NCI-H510A (cell line): ENCODE data around the gene RAB5B.
"Not testable (repeated sequence)": the region's sequence is repeated elsewhere in the genome, so short reads cannot be mapped to it uniquely, and the experiment has no call there.

Source experiments
- DNase-seq: peaks from one replicate; lab custom pipeline; 2025; lab: John Stamatoyannopoulos, UW

RAB5B gene

DNA sequence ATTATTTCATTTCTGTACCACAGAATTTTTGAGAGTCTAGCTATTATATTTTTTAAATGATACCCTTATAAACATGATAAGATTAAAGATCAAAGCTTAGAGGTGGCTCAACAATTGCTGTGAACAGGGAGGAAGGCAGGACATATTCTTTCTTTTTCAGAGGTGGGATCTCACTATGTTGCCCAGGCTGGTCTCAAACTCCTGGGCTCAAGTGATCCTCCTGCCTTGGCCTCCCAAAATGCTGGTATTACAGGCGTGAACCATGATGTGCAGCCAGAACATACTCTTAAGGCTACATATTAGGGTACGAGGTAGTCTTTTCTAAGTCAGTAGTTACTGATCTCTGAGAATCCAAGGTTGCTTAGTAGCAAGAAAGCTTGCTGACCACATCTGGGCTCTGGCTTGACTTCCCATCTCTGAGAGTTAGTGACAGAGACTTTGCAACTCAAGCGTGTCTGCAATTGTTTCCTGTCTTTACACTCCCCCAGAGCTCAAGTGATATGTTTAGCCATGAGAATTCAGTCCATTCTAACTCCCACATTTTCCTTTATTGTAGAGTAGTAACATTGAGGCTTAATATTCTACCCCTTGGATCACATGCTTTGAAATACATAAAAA, 8.6 kb downstream of the RAB5B start:
- DNase-seq: no peak

DNA sequence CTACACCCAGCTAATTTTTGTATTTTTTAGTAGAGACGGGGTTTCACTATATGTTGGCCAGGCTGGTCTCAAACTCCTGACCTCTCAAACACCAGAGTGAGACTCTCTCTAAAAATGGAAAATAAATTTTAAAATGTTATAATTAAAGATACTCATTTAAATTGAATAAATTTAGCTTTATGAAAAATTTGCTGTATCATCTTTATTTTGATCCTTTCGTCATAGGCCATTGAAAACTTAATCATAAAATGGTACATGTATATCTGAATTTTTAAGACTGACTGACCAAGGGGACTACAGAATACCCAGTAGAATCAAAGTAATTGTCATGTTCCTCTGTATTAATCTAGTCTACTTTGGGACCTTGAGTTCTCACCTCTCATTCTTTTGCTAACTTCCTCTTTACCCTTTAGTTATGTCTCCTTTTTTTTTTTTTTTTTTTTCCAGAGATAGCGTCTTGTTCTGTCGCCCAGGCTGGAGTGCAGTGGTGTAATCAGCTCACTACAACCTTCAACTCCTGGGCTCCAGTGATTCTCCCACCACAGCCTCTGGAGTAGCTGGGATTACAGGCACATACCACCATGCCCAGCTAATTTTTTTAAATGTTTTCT, 9.5 kb downstream of the RAB5B start:
- DNase-seq: no peak

DNA sequence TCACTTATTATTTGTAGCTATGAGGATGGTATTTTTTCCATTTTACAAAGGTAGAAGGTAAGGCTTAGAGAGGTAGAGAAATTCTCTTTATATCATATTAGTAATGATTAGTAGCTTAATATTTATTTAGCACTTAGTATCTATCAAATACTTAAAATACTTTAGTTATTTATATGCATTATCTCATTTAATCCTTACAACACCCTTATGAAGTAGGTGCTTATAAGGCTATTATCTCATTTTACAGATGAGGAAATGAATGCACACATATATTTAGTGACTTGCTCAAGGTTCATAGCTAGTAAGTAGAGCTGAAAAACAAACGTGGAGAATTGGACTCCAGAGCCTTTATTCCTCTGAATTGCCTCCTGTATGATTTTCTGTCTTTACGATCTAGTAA, 11.0 kb downstream of the RAB5B start:
- no peak for DNase-seq

DNA sequence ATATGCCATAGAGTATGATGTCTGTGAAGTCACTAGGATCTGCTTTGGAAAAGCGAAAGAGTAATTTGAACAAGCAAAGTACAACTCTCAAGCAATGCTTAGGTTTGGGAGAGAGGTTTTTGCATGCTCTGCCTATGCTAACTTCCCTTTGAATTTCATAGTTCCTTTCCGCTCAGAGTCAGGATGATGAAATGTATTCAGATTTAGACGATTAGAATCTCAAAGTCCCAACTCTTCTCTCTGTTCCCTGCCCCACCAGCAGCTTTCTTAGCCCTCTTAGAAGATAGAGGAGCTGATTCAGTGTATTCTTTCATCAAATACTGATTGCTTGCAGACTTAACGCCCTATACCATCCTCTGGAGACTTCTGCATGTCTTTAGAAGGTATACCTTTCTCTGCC, 11.5 kb downstream of the RAB5B start:
- no peak for DNase-seq

DNA sequence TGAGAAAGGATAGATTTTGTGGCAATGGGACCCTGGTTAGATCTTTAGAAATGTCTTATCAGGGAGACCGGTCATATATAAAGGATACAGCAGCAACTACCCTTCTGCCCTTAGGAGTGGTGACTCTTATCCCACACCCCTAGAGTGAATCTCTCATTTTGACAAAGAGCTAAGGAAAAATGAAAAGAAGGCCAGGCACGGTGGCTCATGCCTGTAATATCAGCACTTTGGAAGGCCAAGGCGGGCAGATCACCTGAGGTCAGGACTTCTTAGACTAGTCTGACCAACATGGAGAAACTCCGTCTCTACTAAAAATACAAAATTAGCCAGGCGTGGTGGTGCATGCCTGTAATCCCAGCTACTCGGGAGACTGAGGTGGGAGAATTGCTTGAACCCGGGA, 12.1 kb downstream of the RAB5B start:
- DNase-seq: not testable (repeated sequence)

DNA sequence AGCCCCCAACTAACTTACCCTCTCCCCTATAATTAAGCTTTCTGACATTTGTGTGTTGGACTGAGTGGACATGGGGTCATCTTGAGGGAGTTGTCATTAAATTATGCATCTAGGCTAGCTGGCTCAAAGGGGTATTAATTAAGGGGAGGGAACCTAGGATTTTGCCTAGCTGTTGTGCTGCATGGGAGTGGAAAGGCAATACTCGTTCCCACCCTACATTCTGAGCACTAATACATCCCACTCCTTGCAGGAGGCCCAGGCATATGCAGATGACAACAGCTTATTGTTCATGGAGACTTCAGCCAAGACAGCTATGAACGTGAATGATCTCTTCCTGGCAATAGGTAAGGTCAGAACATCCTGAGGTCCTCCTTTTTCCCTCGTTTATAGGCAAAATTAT, 17.2 kb downstream of the RAB5B start:
- DNase-seq: no peak

DNA sequence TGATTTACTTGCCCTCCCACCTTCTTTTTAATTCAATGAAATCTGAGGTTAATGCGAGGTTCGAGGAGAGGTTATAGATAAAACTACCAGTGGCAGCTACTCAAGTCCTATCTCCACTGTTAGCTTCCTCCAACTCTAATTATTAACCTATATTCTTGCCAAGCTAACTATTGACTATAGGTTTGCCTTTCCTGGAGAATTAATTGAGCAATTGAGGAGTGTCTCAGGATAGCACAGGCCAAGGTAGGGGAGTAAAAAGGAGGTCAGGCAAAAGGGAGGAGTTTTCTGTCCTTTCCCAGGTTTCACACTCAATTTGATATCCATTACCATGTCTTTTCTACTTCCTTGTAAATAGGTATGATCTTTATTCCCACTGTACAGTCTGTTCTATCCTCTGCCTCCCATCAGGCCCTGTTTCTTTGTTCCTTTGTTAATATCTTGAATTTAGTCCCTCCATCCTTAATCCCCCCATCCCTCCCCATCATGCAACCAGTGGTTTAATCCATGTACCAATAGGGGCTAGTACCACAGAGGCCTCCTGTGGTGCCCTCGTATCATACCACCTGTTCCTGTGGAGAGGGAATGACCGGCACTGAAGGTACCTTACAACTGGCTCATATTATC, 19.5 kb downstream of the RAB5B start:
- DNase-seq: no peak

DNA sequence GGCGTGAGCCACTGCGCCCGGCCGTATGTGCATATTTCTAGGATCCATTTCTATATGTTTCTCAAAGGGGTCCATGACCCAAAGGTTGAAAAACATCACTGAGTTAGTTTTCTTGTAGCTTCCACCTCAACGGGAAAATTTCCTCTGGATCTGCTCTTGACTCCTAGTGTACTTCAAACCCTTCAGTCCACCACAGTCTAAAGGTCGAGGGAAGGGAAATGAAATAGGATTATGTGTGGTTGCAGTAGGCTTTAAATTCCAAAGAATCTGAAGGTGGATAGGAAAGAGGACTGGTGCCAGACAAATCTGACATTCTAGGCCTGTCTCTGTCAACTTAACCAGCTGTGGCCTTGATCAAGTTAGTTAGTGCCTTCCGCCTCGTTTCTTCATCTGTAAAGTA, 21.5 kb downstream of the RAB5B start:
- no peak for DNase-seq

DNA sequence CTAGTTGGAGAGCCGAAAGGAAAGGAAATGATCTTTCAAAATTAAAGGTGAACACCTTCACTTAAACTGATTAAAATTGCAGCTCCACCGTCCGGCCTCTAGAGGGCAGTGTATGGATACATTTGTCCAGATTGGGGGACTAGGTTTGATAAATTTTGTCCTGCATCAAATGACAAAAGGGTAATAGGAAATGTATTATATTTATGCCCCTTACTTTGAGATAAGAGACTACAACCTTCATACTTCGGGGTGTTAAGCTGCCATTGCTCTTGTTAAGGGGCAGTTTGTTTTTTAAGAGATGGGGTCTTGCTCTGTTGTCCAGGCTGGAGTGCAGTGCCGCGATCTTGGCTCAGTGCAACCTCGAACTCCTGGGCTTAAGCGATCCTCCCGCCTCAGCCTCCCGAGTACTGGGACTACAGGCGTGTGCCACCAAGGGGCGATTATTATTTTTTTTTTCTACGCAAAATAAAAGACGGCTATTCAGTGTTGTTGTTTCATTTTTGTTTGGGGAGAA, 22.4 kb downstream of the RAB5B start:
- DNase-seq: no peak

DNA sequence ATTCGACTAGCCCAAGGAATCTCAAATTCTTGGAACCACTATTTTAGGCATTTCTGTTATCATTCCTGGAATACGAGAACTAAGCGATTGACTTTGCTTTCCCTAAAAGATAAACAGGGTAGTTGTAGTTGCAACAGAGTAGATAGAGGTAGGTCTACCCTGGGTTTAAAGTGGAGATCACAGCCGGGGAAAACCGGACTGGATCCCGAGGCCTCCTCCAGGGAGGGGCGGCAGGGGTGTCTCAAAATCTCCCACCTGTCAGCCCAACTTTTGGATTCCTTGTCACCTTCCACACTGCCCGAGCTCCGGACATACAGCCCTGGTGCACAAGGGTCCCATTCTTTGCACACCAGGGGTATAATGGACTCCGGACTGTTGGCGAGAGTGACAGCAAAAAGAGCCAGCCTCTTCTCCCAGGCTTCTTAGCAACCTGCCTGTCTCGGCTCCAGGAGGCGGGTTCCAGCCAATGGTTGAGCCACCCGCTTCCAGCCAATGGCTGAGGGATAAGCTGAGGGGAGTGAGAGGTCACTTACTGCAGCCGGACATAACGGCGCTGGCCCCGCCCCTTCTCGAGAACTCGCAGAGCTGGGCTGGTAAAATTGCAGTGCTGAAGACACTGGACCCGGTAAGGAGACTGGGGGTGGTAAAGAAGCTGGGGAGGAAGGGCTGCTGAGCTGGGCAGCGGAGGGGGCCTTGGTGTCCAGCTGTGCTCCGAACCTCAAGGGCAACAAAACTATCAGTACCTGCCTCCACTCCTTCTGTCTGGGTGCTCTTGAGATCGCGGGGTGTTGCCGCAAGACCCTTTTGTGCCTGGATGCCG, 23.0 kb downstream of the RAB5B start, which contains the start of gene SUOX:
TSS of gene SUOX (plus strand) at position 562 of the 820 bp plus-strand sequence. CDS start 4,946 bp downstream, outside the sequence.
- DNase-seq: peak; percentile 95

DNA sequence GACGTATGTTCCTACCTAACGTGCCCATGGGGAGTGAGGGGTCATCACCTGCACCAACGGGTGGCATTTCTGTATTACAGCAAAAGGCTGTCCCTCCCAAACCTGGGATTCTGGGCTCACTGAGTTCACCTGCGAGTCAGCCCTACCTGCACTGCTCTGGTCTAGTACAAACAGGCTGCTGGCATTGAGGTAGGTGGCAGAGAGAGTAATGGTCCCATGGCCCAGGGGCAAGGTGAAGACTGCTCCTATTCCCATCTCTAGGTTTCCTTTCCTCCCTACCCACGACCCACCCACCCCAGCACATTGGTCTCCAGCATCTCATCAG, 23.6 kb downstream of the RAB5B start:
- DNase-seq: no peak

DNA sequence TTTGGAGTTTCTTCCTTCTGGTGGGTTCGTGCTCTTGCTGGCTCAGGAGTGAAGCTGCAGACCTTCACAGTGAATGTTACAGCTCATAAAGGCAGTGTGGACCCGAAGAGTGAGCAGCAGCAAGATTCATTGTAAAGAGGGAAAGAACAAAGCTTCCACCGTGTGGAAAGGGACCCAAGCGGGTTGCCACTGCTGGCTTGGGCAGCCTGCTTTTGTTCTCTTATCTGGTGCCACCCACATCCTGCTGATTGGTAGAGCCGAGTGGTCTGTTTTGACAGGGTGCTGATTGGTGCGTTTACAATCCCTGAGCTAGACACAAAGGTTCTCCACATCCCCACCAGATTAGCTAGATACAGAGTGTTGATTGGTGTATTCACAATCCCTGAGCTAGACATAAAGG, 25.6 kb downstream of the RAB5B start:
- not testable (repeated sequence) for DNase-seq

DNA sequence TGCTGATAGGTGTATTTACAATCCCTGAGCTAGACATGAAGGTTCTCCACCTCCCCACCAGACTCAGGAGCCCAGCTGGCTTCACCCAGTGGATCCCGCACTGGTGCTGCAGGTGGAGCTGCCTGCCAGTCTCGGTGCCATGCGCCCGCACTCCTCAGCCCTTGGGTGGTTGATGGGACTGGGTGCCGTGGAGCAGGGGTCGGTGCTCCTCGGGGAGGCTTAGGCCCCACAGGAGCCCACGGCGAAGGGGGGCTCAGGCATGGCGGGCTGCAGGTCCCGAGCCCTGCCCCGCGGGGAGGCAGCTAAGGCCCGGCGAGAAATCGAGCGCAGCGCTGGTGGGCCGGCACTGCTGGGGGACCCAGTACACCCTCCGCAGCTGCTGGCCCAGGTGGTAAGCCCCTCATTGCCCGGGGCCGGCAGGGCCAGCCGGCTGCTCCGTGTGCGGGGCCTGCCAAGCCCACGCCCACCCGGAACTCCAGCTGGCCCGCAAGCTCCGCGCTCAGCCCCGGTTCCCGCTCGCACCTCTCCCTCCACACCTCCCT, 26.2 kb downstream of the RAB5B start:
- DNase-seq: not testable (repeated sequence)

DNA sequence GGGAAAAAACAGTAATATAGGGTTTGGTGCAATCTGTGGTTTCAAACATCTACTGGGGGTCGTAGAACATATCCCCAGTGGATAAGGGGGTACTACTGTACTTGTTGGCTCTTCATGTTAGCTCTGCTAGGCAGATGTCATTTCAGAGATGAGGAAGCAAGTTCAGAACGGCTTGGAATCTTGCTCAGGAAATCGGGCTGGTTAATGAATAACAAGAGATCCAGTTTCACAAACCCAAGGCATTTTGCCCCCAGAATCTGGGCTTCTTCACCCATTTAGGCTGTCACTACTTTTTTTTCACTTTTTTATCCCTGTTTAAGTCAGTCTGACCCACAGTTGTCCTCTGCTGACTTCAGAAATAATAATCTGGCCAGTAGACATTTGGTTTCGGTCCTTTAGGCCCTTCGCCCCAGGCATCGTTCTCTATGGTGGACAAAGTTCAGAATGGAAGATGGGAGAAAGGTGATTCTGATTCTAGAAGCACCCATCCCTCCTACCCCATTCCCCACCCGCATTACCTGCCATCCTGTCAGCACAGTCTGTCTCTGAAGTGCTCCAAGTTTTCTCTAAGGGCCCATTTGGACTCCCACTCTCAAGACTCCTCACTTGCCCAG, 27.7 kb downstream of the RAB5B start:
- DNase-seq: no peak

DNA sequence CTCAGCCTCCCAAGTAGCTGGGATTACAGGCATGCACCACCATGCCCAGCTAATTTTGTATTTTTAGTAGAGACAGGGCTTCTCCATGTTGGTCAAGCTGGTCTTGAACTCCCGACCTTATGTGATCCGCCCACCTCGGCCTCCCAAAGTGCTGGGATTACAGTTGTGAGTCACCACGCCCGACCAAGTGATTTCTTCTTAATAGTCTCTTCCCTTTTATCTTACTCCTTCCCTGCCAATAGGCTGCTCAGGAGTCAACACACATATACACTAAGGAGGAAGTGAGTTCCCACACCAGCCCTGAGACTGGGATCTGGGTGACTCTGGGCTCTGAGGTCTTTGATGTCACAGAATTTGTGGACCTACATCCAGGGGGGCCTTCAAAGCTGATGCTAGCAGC, 29.5 kb downstream of the RAB5B start:
- DNase-seq: not testable (repeated sequence)

DNA sequence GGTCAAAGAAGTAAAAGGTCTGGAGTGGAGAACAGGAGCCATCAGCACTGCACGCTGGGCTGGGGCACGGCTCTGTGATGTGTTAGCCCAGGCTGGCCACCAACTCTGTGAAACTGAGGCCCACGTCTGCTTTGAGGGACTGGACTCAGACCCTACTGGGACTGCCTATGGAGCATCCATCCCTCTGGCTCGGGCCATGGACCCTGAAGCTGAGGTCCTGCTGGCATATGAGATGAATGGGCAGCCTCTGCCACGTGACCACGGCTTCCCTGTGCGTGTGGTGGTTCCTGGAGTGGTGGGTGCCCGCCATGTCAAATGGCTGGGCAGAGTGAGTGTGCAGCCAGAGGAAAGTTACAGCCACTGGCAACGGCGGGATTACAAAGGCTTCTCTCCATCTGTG, 30.3 kb downstream of the RAB5B start:
- no peak for DNase-seq

DNA sequence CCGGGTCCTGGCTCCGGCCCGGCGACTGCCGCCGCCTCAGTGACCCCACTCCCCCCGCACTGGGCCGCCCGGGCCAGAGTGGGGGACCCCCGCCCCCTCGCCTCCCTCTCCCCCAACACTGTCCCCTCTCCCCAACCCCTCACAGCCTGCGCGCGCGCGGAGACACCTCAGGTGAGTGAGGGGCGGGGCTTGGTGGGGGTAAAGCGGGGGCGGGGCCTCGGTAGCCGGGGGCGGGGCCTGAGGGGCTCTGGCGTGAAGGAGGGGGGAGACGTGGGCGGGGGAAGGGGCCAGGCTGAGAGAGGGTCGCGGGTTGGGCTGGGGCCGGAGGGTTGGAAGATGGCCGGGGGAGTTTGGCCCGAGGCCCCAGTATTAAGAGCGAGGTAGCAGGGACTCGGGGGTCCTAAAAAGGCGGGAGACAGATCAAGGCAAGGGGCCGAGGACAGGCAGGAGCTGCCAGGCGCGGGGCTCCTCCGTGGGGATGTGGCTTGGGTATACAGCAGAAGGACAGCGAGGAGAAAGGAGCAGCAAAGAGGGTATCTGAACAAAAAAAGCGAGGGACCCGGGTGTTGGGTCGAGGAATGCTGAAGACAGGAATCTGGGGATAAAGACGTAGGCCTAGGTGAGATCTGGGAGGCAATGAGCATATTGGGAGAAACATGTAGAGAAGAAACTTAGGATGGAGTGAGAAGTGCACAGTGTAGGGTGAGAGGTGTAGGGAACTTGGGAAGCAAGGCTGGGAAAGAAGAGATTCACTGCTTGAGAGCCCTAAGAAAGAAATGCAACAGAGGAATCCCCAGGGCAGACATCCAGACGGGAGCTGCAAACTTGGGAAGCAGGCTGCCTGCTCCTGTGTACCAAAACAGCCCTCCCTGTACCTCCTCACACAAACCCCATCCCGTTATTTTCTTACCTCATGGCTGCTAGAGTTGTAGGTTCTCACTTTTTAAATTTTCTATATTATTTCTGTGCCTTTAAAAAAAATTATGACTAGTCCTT, 34.0 kb downstream of the RAB5B start:
- peak; percentile 54 for DNase-seq

DNA sequence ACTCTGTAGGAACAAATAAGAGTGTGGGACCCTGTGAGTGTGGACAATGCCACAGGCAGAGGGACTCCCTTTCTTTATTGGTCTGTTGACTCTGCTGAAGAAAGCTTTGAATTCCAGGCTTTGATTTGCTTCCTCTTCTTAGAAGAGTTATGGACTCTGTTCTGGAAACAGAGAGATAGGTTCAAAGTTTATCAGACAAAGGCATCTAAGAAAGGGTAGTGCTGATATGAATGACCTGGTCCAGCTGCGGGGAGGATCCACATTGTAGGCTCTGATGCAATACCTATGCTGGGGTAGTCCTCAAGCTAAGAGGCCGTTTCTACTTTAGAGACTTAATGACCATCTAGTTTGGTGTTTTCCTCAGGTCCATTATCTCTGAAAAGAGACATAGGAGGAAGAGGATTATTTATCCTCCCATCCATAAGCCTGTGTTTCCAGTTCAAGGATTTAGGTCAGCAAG, 36.3 kb downstream of the RAB5B start:
- no peak for DNase-seq

DNA sequence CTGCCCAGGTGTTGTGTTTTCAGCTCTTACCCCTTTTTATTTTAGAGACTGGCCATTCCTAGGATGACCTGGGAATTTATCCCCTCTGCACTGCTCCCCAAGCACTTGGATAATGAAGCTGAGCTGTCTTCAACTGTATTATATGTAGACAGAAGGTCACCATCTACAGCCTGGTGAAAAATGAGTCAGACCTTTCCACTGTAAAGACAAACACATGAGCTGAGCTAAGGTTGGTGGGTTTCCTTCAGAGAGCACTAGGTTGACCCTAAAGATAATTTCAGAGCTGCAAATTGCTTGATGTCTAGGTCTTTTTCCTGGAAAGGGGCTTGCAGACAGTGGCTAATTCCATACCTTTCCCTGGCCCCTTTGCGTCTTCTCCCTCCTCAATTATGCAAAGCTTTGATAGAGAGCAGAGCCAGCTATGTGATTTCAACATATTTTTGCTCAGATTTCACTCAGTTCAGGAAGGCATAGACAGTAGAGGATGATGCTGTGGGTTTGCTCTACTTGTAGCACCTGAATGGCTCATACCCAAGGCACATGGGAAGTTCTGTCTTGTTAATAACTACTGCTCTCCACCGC, 37.7 kb downstream of the RAB5B start:
- no peak for DNase-seq

DNA sequence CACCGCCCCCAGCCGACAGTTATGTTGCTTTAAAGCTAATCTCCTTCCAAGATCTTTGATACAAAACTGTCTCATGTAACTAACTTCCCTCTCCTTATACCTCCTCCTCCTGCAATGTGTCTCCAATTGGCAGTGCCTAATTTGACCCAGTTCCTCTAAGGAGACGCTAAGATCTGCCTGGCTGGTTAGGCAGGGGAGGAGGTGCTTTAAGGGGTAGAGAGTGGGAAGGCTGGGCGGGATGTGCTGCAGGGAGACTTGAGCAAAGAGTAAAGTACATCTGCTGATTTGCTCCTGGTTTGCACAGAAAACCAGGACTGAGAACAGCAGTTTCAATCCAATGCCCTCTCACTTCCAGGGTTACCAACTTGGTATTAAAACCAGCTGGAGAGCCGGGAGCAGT, 39.6 kb downstream of the RAB5B start:
- no peak for DNase-seq
